Stimulated activated effector memory CD8-positive, alpha-beta T cell treated with anti-CD3 and anti-CD28 coated beads, Interleukin-12 subunit alpha, Interleukin-12 subunit beta, amount 100 ng/mL, for 72 hours (primary cell): Measurements from ENCODE around the gene C1QTNF9B.
"Not testable (repeated sequence)": the region's sequence is repeated elsewhere in the genome, so short reads cannot be mapped to it uniquely, and the experiment has no call there.

Experiments
- ATAC-seq: fragments of 150-1000 bp; cut with Tn5 transposase; 2 replicates; pipeline ENCODE4 v1.10.0; 2021
- DNase-seq, 2 donors: peaks; one replicate each; pipeline ENCODE4 v3.0.0; 2021 to 2022; ENCODE audit warnings: low spot score in 2 of 2
- H3K27ac Mint-ChIP-seq: one replicate; pipeline ENCODE4 v1.8.0; 2022; ENCODE audit warnings: mild to moderate bottlenecking, mixed read lengths
- H3K36me3 Mint-ChIP-seq: one replicate; pipeline ENCODE4 v1.8.0; 2022; ENCODE audit warnings: mild to moderate bottlenecking, mixed read lengths
- H3K4me1 Mint-ChIP-seq: one replicate; pipeline ENCODE4 v1.8.0; 2022; ENCODE audit warnings: mixed read lengths
- H3K4me3 Mint-ChIP-seq: one replicate; pipeline ENCODE4 v1.8.0; 2022; ENCODE audit warnings: mild to moderate bottlenecking, mixed read lengths
- H3K9me3 Mint-ChIP-seq: one replicate; pipeline ENCODE4 v1.8.0; 2022; ENCODE audit warnings: mixed read lengths

Gene C1QTNF9B

GRCh38 chr13:23880493-23881401, 16.6 kb downstream of the C1QTNF9B start:
- not testable (repeated sequence) for H3K27ac Mint-ChIP-seq, H3K4me3 Mint-ChIP-seq, H3K9me3 Mint-ChIP-seq, ATAC-seq, H3K4me1 Mint-ChIP-seq, DNase-seq
- H3K36me3 Mint-ChIP-seq: peaks cover 36% of the 10 kb centered on the region

- H3K4me3 Mint-ChIP-seq: no peak overlapping the region
- H3K27ac Mint-ChIP-seq: no peak overlapping the region
- no peaks in the 10 kb centered on the region for H3K4me1 Mint-ChIP-seq
- DNase-seq (no peak), ATAC-seq (no peak)
- H3K36me3 Mint-ChIP-seq: peaks cover 15% of the 10 kb centered on the region
- no peaks in the 10 kb centered on the region for H3K9me3 Mint-ChIP-seq
Measured at GRCh38 chr13:23877286-23877685, 20.0 kb downstream of the C1QTNF9B start.

- Mint-ChIP-seq H3K4me3 (no peak overlapping the region), H3K36me3 (peaks cover 15% of the 10 kb centered on the region), H3K9me3 (no peaks in the 10 kb centered on the region), H3K27ac (no peak overlapping the region), H3K4me1 (no peaks in the 10 kb centered on the region)
- ATAC-seq: no peak
- no peak for DNase-seq
Measured at GRCh38 chr13:23876265-23876664, 21.0 kb downstream of the C1QTNF9B start.

GRCh38 chr13:23871616-23872220, 25.6 kb downstream of the C1QTNF9B start:
- no peaks in the 10 kb centered on the region for H3K4me1 Mint-ChIP-seq
- no peak overlapping the region for H3K27ac Mint-ChIP-seq
- no peaks in the 10 kb centered on the region for H3K9me3 Mint-ChIP-seq
- ATAC-seq (no peak), DNase-seq (no peak)
- H3K4me3 Mint-ChIP-seq: no peak overlapping the region
- no peaks in the 10 kb centered on the region for H3K36me3 Mint-ChIP-seq

- no peak for DNase-seq
- no peaks in the 10 kb centered on the region for H3K4me1 Mint-ChIP-seq
- H3K4me3 Mint-ChIP-seq: no peak overlapping the region
- no peaks in the 10 kb centered on the region for H3K9me3 Mint-ChIP-seq
- ATAC-seq: no peak
- H3K36me3 Mint-ChIP-seq: peaks cover 6% of the 10 kb centered on the region
- no peak overlapping the region for H3K27ac Mint-ChIP-seq
Measured at GRCh38 chr13:23870356-23871140, 26.8 kb downstream of the C1QTNF9B start.

GRCh38 chr13:23868521-23868920, 28.8 kb downstream of the C1QTNF9B start:
- DNase-seq (no peak), ATAC-seq (no peak)
- Mint-ChIP-seq H3K27ac (no peak overlapping the region), H3K4me3 (no peak overlapping the region), H3K4me1 (no peaks in the 10 kb centered on the region), H3K9me3 (no peaks in the 10 kb centered on the region), H3K36me3 (peaks cover 6% of the 10 kb centered on the region)

GRCh38 chr13:23867027-23867491, 30.2 kb downstream of the C1QTNF9B start:
- no peaks in the 10 kb centered on the region for H3K4me1 Mint-ChIP-seq
- no peak overlapping the region for H3K27ac Mint-ChIP-seq
- no peak for DNase-seq
- no peaks in the 10 kb centered on the region for H3K9me3 Mint-ChIP-seq
- ATAC-seq: no peak
- no peak overlapping the region for H3K4me3 Mint-ChIP-seq
- peaks cover 6% of the 10 kb centered on the region for H3K36me3 Mint-ChIP-seq

GRCh38 chr13:23866420-23867026, 30.8 kb downstream of the C1QTNF9B start:
- DNase-seq (no peak), ATAC-seq (no peak)
- no peaks in the 10 kb centered on the region for H3K4me1 Mint-ChIP-seq
- H3K27ac Mint-ChIP-seq: no peak overlapping the region
- no peaks in the 10 kb centered on the region for H3K9me3 Mint-ChIP-seq
- H3K36me3 Mint-ChIP-seq: peaks cover 6% of the 10 kb centered on the region
- no peak overlapping the region for H3K4me3 Mint-ChIP-seq

GRCh38 chr13:23865906-23866305, 31.4 kb downstream of the C1QTNF9B start:
- ATAC-seq: no peak
- no peak for DNase-seq
- H3K27ac Mint-ChIP-seq: no peak overlapping the region
- no peaks in the 10 kb centered on the region for H3K9me3 Mint-ChIP-seq
- no peak overlapping the region for H3K4me3 Mint-ChIP-seq
- no peaks in the 10 kb centered on the region for H3K4me1 Mint-ChIP-seq
- H3K36me3 Mint-ChIP-seq: peaks cover 6% of the 10 kb centered on the region

GRCh38 chr13:23865026-23865425, 32.3 kb downstream of the C1QTNF9B start:
- ATAC-seq: no peak
- no peak overlapping the region for H3K27ac Mint-ChIP-seq
- no peaks in the 10 kb centered on the region for H3K9me3 Mint-ChIP-seq
- H3K36me3 Mint-ChIP-seq: peaks cover 6% of the 10 kb centered on the region
- DNase-seq: no peak
- no peak overlapping the region for H3K4me3 Mint-ChIP-seq
- no peaks in the 10 kb centered on the region for H3K4me1 Mint-ChIP-seq

GRCh38 chr13:23861310-23861709, 36.0 kb downstream of the C1QTNF9B start:
- ATAC-seq (no peak), DNase-seq (no peak)
- Mint-ChIP-seq H3K4me3 (no peak overlapping the region), H3K36me3 (peaks cover 16% of the 10 kb centered on the region), H3K27ac (no peak overlapping the region), H3K4me1 (peaks cover 6% of the 10 kb centered on the region), H3K9me3 (no peaks in the 10 kb centered on the region)

- Mint-ChIP-seq H3K9me3 (no peaks in the 10 kb centered on the region), H3K27ac (peak overlapping the region; percentile 16), H3K4me3 (no peak overlapping the region), H3K4me1 (peaks cover 11% of the 10 kb centered on the region), H3K36me3 (peaks cover 23% of the 10 kb centered on the region)
- ATAC-seq (no peak), DNase-seq (no peak)
Measured at GRCh38 chr13:23859904-23860303, 37.4 kb downstream of the C1QTNF9B start.

- ATAC-seq (no peak), DNase-seq (no peak)
- Mint-ChIP-seq H3K4me3 (no peak overlapping the region), H3K36me3 (peaks cover 27% of the 10 kb centered on the region), H3K9me3 (no peaks in the 10 kb centered on the region), H3K4me1 (peaks cover 11% of the 10 kb centered on the region), H3K27ac (peak overlapping the region; percentile 16)
Measured at GRCh38 chr13:23859455-23859854, 37.8 kb downstream of the C1QTNF9B start.

GRCh38 chr13:23858546-23858945, 38.8 kb downstream of the C1QTNF9B start:
- DNase-seq: no peak
- no peak overlapping the region for H3K4me3 Mint-ChIP-seq
- H3K36me3 Mint-ChIP-seq: peaks cover 36% of the 10 kb centered on the region
- ATAC-seq: no peak
- H3K4me1 Mint-ChIP-seq: peaks cover 11% of the 10 kb centered on the region
- H3K27ac Mint-ChIP-seq: peak overlapping the region; percentile 44
- no peaks in the 10 kb centered on the region for H3K9me3 Mint-ChIP-seq
